ENCODE measurements around the gene CHD5.
"Not testable (repeated sequence)": the region's sequence is repeated elsewhere in the genome, so short reads cannot be mapped to it uniquely, and the experiment has no call there.

CHD5 gene

GRCh38 chr1:6088956-6089355 lies 91.2 kb downstream of the CHD5 start:
- in situ Hi-C loops (cut with MboI; ENCODE audit: low sequenced_read_pairs): no loop called here

- in situ Hi-C loops (cut with MboI; ENCODE audit: low sequenced_read_pairs): no loop called here
These were observed 92.2 kb downstream of the CHD5 start for GRCh38 chr1:6087958-6088357.

GRCh38 chr1:6087377-6087772 lies 92.7 kb downstream of the CHD5 start:
- in situ Hi-C loops (cut with MboI; ENCODE audit: low sequenced_read_pairs): no loop called here

- in situ Hi-C loops (cut with MboI; ENCODE audit: low sequenced_read_pairs): no loop called here
These were observed 93.3 kb downstream of the CHD5 start for GRCh38 chr1:6086762-6087376.

GRCh38 chr1:6086358-6086757 lies 93.8 kb downstream of the CHD5 start:
- in situ Hi-C loops (cut with MboI; ENCODE audit: low sequenced_read_pairs): no loop called here

- in situ Hi-C loops (cut with MboI; ENCODE audit: low sequenced_read_pairs): no loop called here
These were observed 94.5 kb downstream of the CHD5 start for GRCh38 chr1:6085666-6086065.

- in situ Hi-C loops (cut with MboI; ENCODE audit: low sequenced_read_pairs): no loop called here
These were observed 95.2 kb downstream of the CHD5 start for GRCh38 chr1:6084781-6085495.

GRCh38 chr1:6083801-6084446 lies 96.2 kb downstream of the CHD5 start:
- in situ Hi-C loops (cut with MboI; ENCODE audit: low sequenced_read_pairs): no loop called here

- in situ Hi-C loops (cut with MboI; ENCODE audit: low sequenced_read_pairs): no loop called here
These were observed 96.7 kb downstream of the CHD5 start for GRCh38 chr1:6083385-6083784.

GRCh38 chr1:6082430-6082971 lies 97.6 kb downstream of the CHD5 start:
- in situ Hi-C loops (cut with MboI; ENCODE audit: low sequenced_read_pairs): no loop called here

- in situ Hi-C loops (cut with MboI; ENCODE audit: low sequenced_read_pairs): no loop called here
These were observed 98.2 kb downstream of the CHD5 start for GRCh38 chr1:6081901-6082300.

GRCh38 chr1:6080469-6080868 lies 99.7 kb downstream of the CHD5 start:
- in situ Hi-C loops (cut with MboI; ENCODE audit: low sequenced_read_pairs): no loop called here

- in situ Hi-C loops (cut with MboI; ENCODE audit: low sequenced_read_pairs): no loop called here
These were observed 102.2 kb downstream of the CHD5 start for GRCh38 chr1:6077919-6078318.

GRCh38 chr1:6077506-6077905 lies 102.6 kb downstream of the CHD5 start:
- in situ Hi-C loops (cut with MboI; ENCODE audit: low sequenced_read_pairs): no loop called here

- in situ Hi-C loops (cut with MboI; ENCODE audit: low sequenced_read_pairs): not testable (repeated sequence)
These were observed 103.1 kb downstream of the CHD5 start for GRCh38 chr1:6077061-6077460.

GRCh38 chr1:6075748-6076147 lies 104.4 kb downstream of the CHD5 start:
- in situ Hi-C loops (cut with MboI; ENCODE audit: low sequenced_read_pairs): no loop called here

- in situ Hi-C loops (cut with MboI; ENCODE audit: low sequenced_read_pairs): no loop called here
These were observed 105.8 kb downstream of the CHD5 start for GRCh38 chr1:6074192-6074901.

GRCh38 chr1:6073480-6074053 lies 106.6 kb downstream of the CHD5 start:
- in situ Hi-C loops (cut with MboI; ENCODE audit: low sequenced_read_pairs): no loop called here

- in situ Hi-C loops (cut with MboI; ENCODE audit: low sequenced_read_pairs): no loop called here
These were observed 107.2 kb downstream of the CHD5 start for GRCh38 chr1:6072774-6073479.

GRCh38 chr1:6071219-6071618 lies 108.9 kb downstream of the CHD5 start:
- in situ Hi-C loops (cut with MboI; ENCODE audit: low sequenced_read_pairs): no loop called here

All from HL-60/S4 treated with phorbol 12-myristate 13-acetate at 8.2 ng/mL for 4 days and 3 days (cell line).